H9 (cell line): Measurements from ENCODE around the gene SMIM41. TPM values are rescaled to one million over a fixed set of nuclear protein-coding genes. Genes with fewer than 3 reads are reported as not detected.
A peak's percentile ranks its signal among the peaks of the same experiment; 100 is the strongest.

ENCODE experiments used
- DNase-seq: peaks from one replicate; pipeline ENCODE4 v3.0.0-alpha.2; 2017
- H2AFZ ChIP-seq: one replicate; pipeline ENCODE4 v1.6.1; 2013; ENCODE audit warnings: mild to moderate bottlenecking, low read length, control low read depth, moderate library complexity
- H2AK5ac ChIP-seq: 2 replicates; pipeline ENCODE4 v1.6.1; 2013; ENCODE audit warnings: low read length, control low read depth, mixed read lengths; ENCODE audit not compliant: insufficient read length
- H2BK120ac ChIP-seq: one replicate; pipeline ENCODE4 v1.6.1; 2013; ENCODE audit warnings: low read depth, mild to moderate bottlenecking, low read length, control low read depth, inconsistent platforms; ENCODE audit not compliant: poor library complexity, severe bottlenecking
- H2BK12ac ChIP-seq: 2 replicates; pipeline ENCODE4 v1.6.1; 2013; ENCODE audit warnings: low read length, control low read depth, mixed read lengths, low read depth; ENCODE audit not compliant: insufficient read length
- H2BK15ac ChIP-seq: 2 replicates; pipeline ENCODE4 v1.6.1; 2013; ENCODE audit warnings: low read depth, low read length, control low read depth
- H2BK20ac ChIP-seq: one replicate; pipeline ENCODE4 v1.6.1; 2013; ENCODE audit warnings: low read depth, mild to moderate bottlenecking, low read length, control low read depth, inconsistent platforms; ENCODE audit not compliant: poor library complexity, severe bottlenecking
- H2BK5ac ChIP-seq: 2 replicates; pipeline ENCODE4 v1.6.1; 2013; ENCODE audit warnings: low read length, control low read depth, mixed read lengths; ENCODE audit not compliant: insufficient read length
- H3K14ac ChIP-seq: 2 replicates; pipeline ENCODE4 v1.6.1; 2013; ENCODE audit warnings: low read length, control low read depth; ENCODE audit not compliant: insufficient read depth
- H3K18ac ChIP-seq: 2 replicates; pipeline ENCODE4 v1.6.1; 2013; ENCODE audit warnings: low read depth, mild to moderate bottlenecking, mixed read lengths, low read length, control low read depth; ENCODE audit not compliant: insufficient read length
- H3K23ac ChIP-seq: 2 replicates; pipeline ENCODE4 v1.6.1; 2013; ENCODE audit warnings: low read length, control low read depth, mixed read lengths, low read depth; ENCODE audit not compliant: insufficient read length
- H3K23me2 ChIP-seq: 2 replicates; pipeline ENCODE4 v1.6.1; 2013; ENCODE audit warnings: low read depth, mild to moderate bottlenecking, mixed read lengths, low read length, control low read depth; ENCODE audit not compliant: insufficient read length, poor library complexity, severe bottlenecking
- H3K27ac ChIP-seq: 2 replicates; pipeline ENCODE4 v1.5.1; 2013; ENCODE audit warnings: low read length, control low read depth, mixed read lengths, low read depth; ENCODE audit not compliant: insufficient read length
- H3K27me3 ChIP-seq: 2 replicates; pipeline ENCODE4 v1.6.1; 2013; ENCODE audit warnings: low read length, control low read depth, inconsistent platforms; ENCODE audit not compliant: insufficient read depth
- H3K4ac ChIP-seq: 2 replicates; pipeline ENCODE4 v1.6.1; 2013; ENCODE audit warnings: low read depth, mild to moderate bottlenecking, control low read depth, inconsistent platforms, low read length, moderate library complexity
- H3K4me1 ChIP-seq: 2 replicates; pipeline ENCODE4 v1.6.1; 2013; ENCODE audit warnings: low read length, control low read depth, inconsistent platforms; ENCODE audit not compliant: insufficient read depth
- H3K4me2 ChIP-seq: 2 replicates; pipeline ENCODE4 v1.6.1; 2013; ENCODE audit warnings: low read length, control low read depth, mixed read lengths; ENCODE audit not compliant: insufficient read length, insufficient read depth
- H3K56ac ChIP-seq: 2 replicates; pipeline ENCODE4 v1.6.1; 2013; ENCODE audit warnings: low read depth, mild to moderate bottlenecking, mixed read lengths, low read length, control low read depth; ENCODE audit not compliant: insufficient read length
- H3K79me1 ChIP-seq: 2 replicates; pipeline ENCODE4 v1.6.1; 2013; ENCODE audit warnings: low read depth, mild to moderate bottlenecking, moderate library complexity, low read length, control low read depth, inconsistent platforms; ENCODE audit not compliant: insufficient read depth, poor library complexity, severe bottlenecking
- H3K79me2 ChIP-seq: 2 replicates; pipeline ENCODE4 v1.6.1; 2013; ENCODE audit warnings: low read length, control low read depth, inconsistent platforms; ENCODE audit not compliant: insufficient read depth
- H3K9ac ChIP-seq: 2 replicates; pipeline ENCODE4 v1.6.1; 2013; ENCODE audit warnings: low read length, control low read depth, mixed read lengths; ENCODE audit not compliant: insufficient read length; ENCODE audit errors: extremely low read depth
- H3K9me3 ChIP-seq: one replicate; pipeline ENCODE4 v1.6.1; 2013; ENCODE audit warnings: low read depth, low read length, inconsistent platforms; ENCODE audit not compliant: control insufficient read depth
- H3T11ph ChIP-seq: one replicate; pipeline ENCODE4 v1.6.1; 2013; ENCODE audit warnings: mild to moderate bottlenecking, low read length, control low read depth, inconsistent platforms
- H4K20me1 ChIP-seq: one replicate; pipeline ENCODE4 v1.6.1; 2013; ENCODE audit not compliant: control insufficient read depth, insufficient read length, insufficient read depth
- H4K5ac ChIP-seq: 2 replicates; pipeline ENCODE4 v1.6.1; 2013; ENCODE audit warnings: low read depth, mild to moderate bottlenecking, mixed read lengths, low read length, control low read depth; ENCODE audit not compliant: insufficient read length
- H4K8ac ChIP-seq: replicated peaks from 2 replicates; pipeline ENCODE4 v1.6.1; 2013; ENCODE audit warnings: low read length, control low read depth, mixed read lengths, low read depth; ENCODE audit not compliant: insufficient read length
- H4K91ac ChIP-seq: 2 replicates; pipeline ENCODE4 v1.6.1; 2013; ENCODE audit warnings: low read depth, mild to moderate bottlenecking, moderate library complexity, mixed read lengths, low read length, control low read depth; ENCODE audit not compliant: insufficient read length
- H3K27ac Mint-ChIP-seq, 3 experiments: 2 replicates in 2 of 3; 3 replicates in 1 of 3; pipeline ENCODE4 v1.8.0; 2020 to 2021; ENCODE audit warnings: mixed read lengths in 3 of 3, mild to moderate bottlenecking in 1 of 3, moderate library complexity in 1 of 3
- H3K27me3 Mint-ChIP-seq: 2 replicates; pipeline ENCODE4 v1.8.0; 2021; ENCODE audit warnings: low read depth, mild to moderate bottlenecking, moderate library complexity, mixed read lengths
- H3K36me3 Mint-ChIP-seq, 3 experiments: 2 replicates in 2 of 3; 3 replicates in 1 of 3; pipeline ENCODE4 v1.8.0; 2020 to 2021; ENCODE audit warnings: low read depth in 3 of 3, mixed read lengths in 3 of 3; ENCODE audit not compliant: insufficient read depth in 1 of 3
- H3K4me1 Mint-ChIP-seq, 2 experiments: 2 replicates each; pipeline ENCODE4 v1.8.0; 2020; ENCODE audit warnings: mixed read lengths in 2 of 2
- H3K4me3 Mint-ChIP-seq, 2 experiments: 2 replicates in 1 of 2; 3 replicates in 1 of 2; pipeline ENCODE4 v1.8.0; 2020 to 2021; ENCODE audit warnings: mild to moderate bottlenecking in 2 of 2, mixed read lengths in 2 of 2, moderate library complexity in 1 of 2
- H3K9me3 Mint-ChIP-seq, 2 experiments: 2 replicates in 1 of 2; 3 replicates in 1 of 2; pipeline ENCODE4 v1.8.0; 2020; ENCODE audit warnings: mild to moderate bottlenecking in 2 of 2, mixed read lengths in 2 of 2, moderate library complexity in 1 of 2
- CTCF ChIP-seq: fragments of 200-600 bp; sonication (generic); conservative IDR thresholded peaks from 3 replicates; pipeline ENCODE4 v1.8.0; 2021; ENCODE audit warnings: antibody characterized with exemption, mild to moderate bottlenecking
- WGBS: extraction: QIAGEN DNeasy Blood & Tissue Kit; methylation state at CpG from one replicate; pipeline ENCODE4 v1.1.7; 2013; ENCODE audit warnings: missing lambda C conversion rate, low lambda C conversion rate, mixed read lengths; ENCODE audit not compliant: insufficient read length; ENCODE audit errors: extremely low coverage; 5-methylcytosine and 5-hydroxymethylcytosine counted together
- total RNA-seq: library from RNA; stranded (reverse); gene quantifications from 2 replicates; pipeline ENCODE4 v1.2.1, GENCODE V29; 2021

The SMIM41 gene
- total RNA-seq, 1 experiment from 2014 or later = not detected

GRCh38 chr12:52148464-52149181, 69.1 kb downstream of the SMIM41 start:
- no peak overlapping the region for H2BK120ac ChIP-seq
- Mint-ChIP-seq H3K27me3 (peaks cover 6% of the 10 kb centered on the region), H3K9me3 (no peaks in the 10 kb centered on the region), H3K4me1 (peaks cover 18 to 41% of the 10 kb centered on the region in 2 experiments), H3K4me3 (no peak overlapping the region), H3K27ac (peak overlapping the region in 1 of 3 experiments; percentile 93; a peak in 2 of 7 replicates), H3K36me3 (no peaks in the 10 kb centered on the region)
- peak; percentile 91 for DNase-seq
- no peaks in the 10 kb centered on the region for H3K27me3 ChIP-seq
- no peak overlapping the region for H3K23ac ChIP-seq
- TF ChIP-seq CTCF = no peak
- H3K9ac ChIP-seq = no peak overlapping the region
- H4K91ac ChIP-seq = peak overlapping the region; percentile 54
- H2BK5ac ChIP-seq = no peak overlapping the region
- no peaks in the 10 kb centered on the region for H3K23me2 ChIP-seq
- no peak overlapping the region for H4K8ac ChIP-seq
- H3K18ac ChIP-seq = peak overlapping the region; percentile 45
- H3K56ac ChIP-seq = no peak overlapping the region
- H2BK12ac ChIP-seq = no peak overlapping the region
- no CpG with 5 or more reads among the region's 14 CpGs for WGBS
- no peak overlapping the region for H3K27ac ChIP-seq
- no peaks in the 10 kb centered on the region for H3K79me2 ChIP-seq
- H3K4ac ChIP-seq = peak overlapping the region; percentile 49; the same call in 1 of the 2 replicates
- no peaks in the 10 kb centered on the region for H3K79me1 ChIP-seq
- H2BK20ac ChIP-seq = no peak overlapping the region
- no peak overlapping the region for H4K5ac ChIP-seq
- no peaks in the 10 kb centered on the region for H4K20me1 ChIP-seq
- no peaks in the 10 kb centered on the region for H3K9me3 ChIP-seq
- H2BK15ac ChIP-seq = no peak overlapping the region
- H3K14ac ChIP-seq = peak overlapping the region; percentile 44
- H3K4me2 ChIP-seq = no peak overlapping the region
- peaks cover 3% of the 10 kb centered on the region; the same call in 1 of the 2 replicates for H3K4me1 ChIP-seq
- no peak overlapping the region for H2AK5ac ChIP-seq
- H2AFZ ChIP-seq = no peak overlapping the region
- H3T11ph ChIP-seq = no peak overlapping the region
